ENCODE results near the gene E4F1. TPM values are rescaled to one million over a fixed set of nuclear protein-coding genes. Genes with fewer than 3 reads are reported as not detected.

E4F1 gene
- total and polyA plus RNA-seq, 2 of the 8 experiments (the other 6 are each of a cell fraction or from before 2014, with no cell fraction given), result 22.2 to 27.0 TPM

- no peak for TF ChIP-seq ATF2 (IDR thresholded peaks at IDR 0.05; ENCODE audit: low read length)
- no peak for TF ChIP-seq KDM4A (IDR thresholded peaks at IDR 0.05; ENCODE audit: low read depth, low read length, severe bottlenecking)
Observed at GRCh38 chr16:2206780-2207433, 16.5 kb upstream of the E4F1 start (continued).
